HG03575 (cell line): Measurements from ENCODE around the gene SPG21.

Source experiments
- ATAC-seq: cut with Tn5 transposase; IDR thresholded peaks from one replicate; pipeline ENCODE4 v1.9.1; 2021; ENCODE audit not compliant: unreplicated experiment, insufficient number of reproducible peaks, low FRiP score; ENCODE audit errors: extremely low read depth

SPG21 gene

DNA sequence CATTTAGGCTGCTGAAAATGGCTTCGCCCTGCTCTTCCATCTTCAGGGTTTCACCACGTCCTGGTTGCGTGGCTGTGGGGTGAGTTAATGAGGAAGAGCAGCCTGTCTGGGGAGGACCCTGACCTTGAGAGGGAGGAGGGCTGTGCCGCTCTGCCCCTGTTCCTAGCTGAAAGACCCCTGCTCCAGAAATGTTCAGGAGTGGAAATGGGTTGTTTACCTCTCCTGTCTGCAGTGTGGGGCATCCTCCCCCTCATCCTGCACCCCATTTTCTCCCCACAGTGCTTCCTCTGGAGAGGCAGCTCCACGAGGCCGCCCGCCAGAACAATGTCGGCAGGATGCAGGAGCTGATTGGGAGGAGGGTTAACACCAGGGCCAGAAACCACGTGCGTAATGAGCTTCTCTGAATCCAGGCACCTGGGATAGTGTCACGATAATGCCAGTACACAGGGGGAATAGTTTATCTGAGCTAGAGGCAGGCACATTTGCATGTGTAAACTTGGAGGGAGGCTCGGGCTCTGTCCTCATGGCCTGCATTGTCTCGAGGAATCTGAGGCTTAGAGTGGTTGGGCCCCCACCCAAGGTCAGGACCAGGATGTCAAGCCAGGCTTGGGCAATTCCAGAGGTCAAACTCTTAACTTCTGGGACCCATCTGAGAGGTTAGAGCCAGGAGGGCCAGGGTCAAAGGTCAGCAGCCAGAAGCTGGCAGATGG lies 74.0 kb downstream of the SPG21 start:
- no peak for ATAC-seq
